Lower leg skin (tissue), 4 donors: ENCODE measurements around the gene IRF6. TPM values are rescaled to one million over a fixed set of nuclear protein-coding genes. Genes with fewer than 3 reads are reported as not detected.

Experiments used
- DNase-seq, 2 donors: peaks; one replicate each; pipeline ENCODE4 v3.0.0-alpha.2; 2019; ENCODE audit warnings: low spot score in 2 of 2
- H3K4me3 ChIP-seq: fragments of 200-600 bp; sonication (generic); 2 replicates; pipeline ENCODE4 v1.5.1; 2017; ENCODE audit warnings: mild to moderate bottlenecking, low read depth; ENCODE audit not compliant: poor library complexity, severe bottlenecking
- POLR2A ChIP-seq, 2 donors: fragments of 450-650 bp; IDR thresholded peaks; one replicate each; pipeline ENCODE4 v1.6.1; 2016 to 2017; ENCODE audit warnings: antibody characterized with exemption in 2 of 2, mild to moderate bottlenecking in 1 of 2, moderate library complexity in 1 of 2
- WGBS, 2 donors: methylation state at CpG; one replicate each; pipeline ENCODE4 v1.1.5; 2018; 5-methylcytosine and 5-hydroxymethylcytosine counted together
- intact Hi-C: fragments of 100-400 bp; cut with DNase I; formaldehyde crosslinking; loops from one replicate; pipeline ENCODE4 v1.15.0; 2023; ENCODE audit warnings: low total_unique reads
- total RNA-seq, 4 donors: library from RNA; depleted of rRNA; stranded (reverse); fragments of >200 nt; gene quantifications; one replicate each; pipeline ENCODE4 v1.1.0, GENCODE V29; 2016
- TF ChIP-seq, protein P1 (sequence below), 3 donors: fragments of 450-650 bp; IDR thresholded peaks; one replicate each; pipeline ENCODE4 v1.5.1; 2016; ENCODE audit warnings: antibody characterized with exemption in 3 of 3, mild to moderate bottlenecking in 3 of 3, moderate library complexity in 2 of 3

Gene IRF6
- total RNA-seq, 4 donors from 2014 or later: 166 to 198 (median 176) TPM

DNA sequence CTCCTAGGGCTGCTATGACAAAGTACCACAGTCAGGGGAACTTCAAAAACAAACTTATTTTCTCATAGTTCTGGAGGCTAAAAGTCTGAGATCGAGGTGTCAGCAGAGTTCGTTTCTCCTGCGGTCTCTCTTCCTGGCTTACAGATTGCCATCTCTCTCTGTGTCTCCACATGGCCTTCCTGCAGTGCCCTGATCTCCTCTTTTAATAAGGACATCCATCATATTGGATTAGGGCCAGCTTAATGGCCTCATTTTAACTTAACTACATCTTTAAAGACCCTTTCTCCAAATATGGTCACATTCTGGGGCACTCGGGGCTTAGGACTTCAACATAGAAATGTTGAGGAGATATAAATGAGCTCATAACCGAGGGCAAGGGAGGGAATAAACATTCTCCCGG lies 33.8 kb downstream of the IRF6 start:
- intact Hi-C loops: no loop called here
- no peak for DNase-seq
- TF ChIP-seq, protein P1, sequence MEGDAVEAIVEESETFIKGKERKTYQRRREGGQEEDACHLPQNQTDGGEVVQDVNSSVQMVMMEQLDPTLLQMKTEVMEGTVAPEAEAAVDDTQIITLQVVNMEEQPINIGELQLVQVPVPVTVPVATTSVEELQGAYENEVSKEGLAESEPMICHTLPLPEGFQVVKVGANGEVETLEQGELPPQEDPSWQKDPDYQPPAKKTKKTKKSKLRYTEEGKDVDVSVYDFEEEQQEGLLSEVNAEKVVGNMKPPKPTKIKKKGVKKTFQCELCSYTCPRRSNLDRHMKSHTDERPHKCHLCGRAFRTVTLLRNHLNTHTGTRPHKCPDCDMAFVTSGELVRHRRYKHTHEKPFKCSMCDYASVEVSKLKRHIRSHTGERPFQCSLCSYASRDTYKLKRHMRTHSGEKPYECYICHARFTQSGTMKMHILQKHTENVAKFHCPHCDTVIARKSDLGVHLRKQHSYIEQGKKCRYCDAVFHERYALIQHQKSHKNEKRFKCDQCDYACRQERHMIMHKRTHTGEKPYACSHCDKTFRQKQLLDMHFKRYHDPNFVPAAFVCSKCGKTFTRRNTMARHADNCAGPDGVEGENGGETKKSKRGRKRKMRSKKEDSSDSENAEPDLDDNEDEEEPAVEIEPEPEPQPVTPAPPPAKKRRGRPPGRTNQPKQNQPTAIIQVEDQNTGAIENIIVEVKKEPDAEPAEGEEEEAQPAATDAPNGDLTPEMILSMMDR (IDR thresholded peaks at IDR 0.05): no peak
- TF ChIP-seq POLR2A (IDR thresholded peaks at IDR 0.05): no peak
- H3K4me3 ChIP-seq: no peak overlapping the region
- 43 to 53% methylated on average over 6 of the region's 6 CpGs for WGBS, 2 donors

DNA sequence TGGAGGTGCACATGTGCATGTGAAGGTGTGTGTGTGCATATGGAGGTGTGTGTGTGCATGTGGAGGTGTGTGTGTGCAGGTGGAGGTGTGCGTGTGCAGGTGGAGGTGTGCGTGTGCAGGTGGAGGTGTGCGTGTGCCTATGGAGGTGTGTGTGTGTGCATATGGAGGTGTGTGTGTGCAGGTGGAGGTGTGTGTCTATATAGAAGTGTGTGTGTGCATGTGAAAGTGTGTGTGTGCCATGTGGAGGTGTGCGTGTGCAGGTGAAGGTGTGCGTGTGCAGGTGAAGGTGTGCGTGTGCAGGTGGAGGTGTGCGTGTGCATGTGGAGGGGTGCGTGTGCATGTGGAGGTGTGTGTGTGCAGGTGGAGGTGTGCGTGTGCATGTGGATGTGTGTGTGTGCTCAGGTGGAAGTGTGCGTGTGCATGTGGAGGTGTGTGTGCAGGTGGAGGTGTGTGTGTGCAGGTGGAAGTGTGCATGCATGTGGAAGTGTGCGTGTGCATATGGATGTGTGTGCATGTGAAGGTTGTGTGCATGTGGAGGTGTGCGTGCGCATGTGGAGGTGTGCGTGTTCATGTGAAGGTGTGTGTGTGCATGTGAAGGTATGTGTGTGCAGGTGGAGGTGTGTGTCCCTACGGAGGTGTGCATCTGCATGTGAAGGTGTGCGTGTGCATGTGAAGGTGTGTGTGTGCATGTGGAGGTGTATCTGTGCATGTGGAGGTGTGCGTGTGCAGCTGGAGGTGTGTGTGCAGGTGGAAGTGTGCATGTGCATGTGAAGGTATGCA lies 35.1 kb downstream of the IRF6 start:
- WGBS, 2 donors: 92 to 93% methylated on average over 17 of the region's 17 CpGs
- no peak for DNase-seq
- TF ChIP-seq, protein P1 (IDR thresholded peaks at IDR 0.05): no peak
- no peak for TF ChIP-seq POLR2A (IDR thresholded peaks at IDR 0.05)
- intact Hi-C loops: no loop called here
- H3K4me3 ChIP-seq: no peak overlapping the region

DNA sequence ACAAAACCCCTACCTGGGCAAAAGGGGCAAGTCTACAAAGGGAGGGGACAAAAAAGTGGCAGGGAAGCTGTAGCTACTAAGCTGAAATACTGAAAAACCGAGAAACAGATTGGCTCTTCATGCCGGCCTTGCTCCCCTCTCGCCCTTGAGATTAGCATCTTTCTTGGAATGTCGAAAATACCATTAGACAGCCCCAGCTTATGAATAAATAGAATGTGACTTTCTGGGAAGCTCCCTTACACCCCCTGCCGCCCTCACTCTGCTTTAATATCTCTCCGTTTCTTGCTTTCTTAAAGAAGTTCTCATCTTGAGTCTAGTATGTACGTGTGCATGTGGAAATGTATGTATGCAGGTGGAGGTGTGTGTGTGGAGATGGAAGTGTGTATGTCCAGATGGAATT lies 36.0 kb downstream of the IRF6 start:
- TF ChIP-seq, protein P1 (IDR thresholded peaks at IDR 0.05): no peak
- TF ChIP-seq POLR2A (IDR thresholded peaks at IDR 0.05): no peak
- no peak overlapping the region for H3K4me3 ChIP-seq
- intact Hi-C loops: no loop called here
- 68 to 70% methylated on average over 7 of the region's 7 CpGs for WGBS, 2 donors
- DNase-seq: no peak

DNA sequence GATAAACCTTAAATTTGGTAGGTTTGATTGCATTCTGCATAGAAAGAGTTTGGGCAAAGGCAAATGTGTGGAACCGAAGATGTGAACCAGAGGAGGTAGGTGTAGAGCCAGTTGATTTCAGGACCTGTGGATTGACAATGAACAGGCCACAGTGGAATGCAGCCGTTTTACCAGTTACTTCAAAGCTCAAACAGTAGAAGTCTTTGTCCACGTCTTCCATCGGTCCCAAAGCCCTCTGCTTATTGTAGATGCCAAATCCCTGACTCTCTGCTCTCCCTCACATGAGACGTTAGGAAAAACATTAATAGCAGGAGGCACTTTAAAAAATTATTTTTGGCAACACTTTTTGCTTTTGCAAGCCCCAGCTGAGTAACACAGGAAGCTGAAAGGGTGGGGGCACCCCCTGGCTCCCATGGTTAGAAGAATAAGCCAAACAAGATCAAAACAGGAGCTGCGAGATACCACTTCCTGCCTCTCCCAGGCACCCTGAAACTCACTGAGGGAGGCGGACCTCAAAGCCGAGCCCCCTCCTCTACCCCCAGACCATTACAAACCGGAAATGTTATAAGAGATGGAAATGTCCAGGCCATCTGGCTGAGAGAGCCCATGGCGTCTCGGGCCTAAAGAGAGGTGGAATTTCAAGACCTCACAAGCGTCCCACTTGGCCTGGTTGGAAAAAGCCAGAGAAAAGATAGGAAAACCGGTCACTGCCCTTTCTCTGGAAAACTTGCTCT lies 36.6 kb downstream of the IRF6 start:
- H3K4me3 ChIP-seq: no peak overlapping the region
- peak; percentile 59 to 93 for DNase-seq
- intact Hi-C loops: no loop called here
- TF ChIP-seq POLR2A (IDR thresholded peaks at IDR 0.05): no peak
- TF ChIP-seq, protein P1 (IDR thresholded peaks at IDR 0.05): no peak
- WGBS, 2 donors: 20 to 21% methylated on average over 13 of the region's 13 CpGs

DNA sequence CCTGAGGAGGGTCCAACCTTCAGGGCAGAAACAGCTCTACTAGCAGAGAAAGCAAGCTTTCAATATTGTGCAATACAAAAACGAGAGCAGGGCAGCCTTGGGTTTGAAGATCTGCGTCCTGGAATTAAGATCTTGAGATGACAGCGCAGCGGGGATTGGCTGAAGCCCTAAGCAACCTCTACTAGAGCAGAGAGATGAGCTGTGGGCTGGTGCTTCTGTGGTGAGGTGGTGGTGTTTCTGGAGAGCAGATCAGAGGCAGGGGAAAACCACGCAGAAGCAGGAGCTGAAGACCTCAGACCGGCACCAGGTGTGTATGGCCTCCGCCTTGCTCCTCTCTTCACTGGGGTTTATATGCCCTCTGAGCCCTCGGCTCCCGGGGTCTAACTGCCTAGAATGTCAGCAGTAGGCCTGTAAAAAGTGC lies 37.6 kb downstream of the IRF6 start:
- intact Hi-C loops: no loop called here
- DNase-seq: no peak
- no peak overlapping the region for H3K4me3 ChIP-seq
- no peak for TF ChIP-seq POLR2A (IDR thresholded peaks at IDR 0.05)
- TF ChIP-seq, protein P1 (IDR thresholded peaks at IDR 0.05): no peak
- 63 to 69% methylated on average over 9 of the region's 9 CpGs for WGBS, 2 donors
